GM19043 (cell line): ENCODE data around the gene DMRTA2.

Source experiments
- ATAC-seq: cut with Tn5 transposase; IDR thresholded peaks from one replicate; pipeline ENCODE4 v1.9.1; 2021; ENCODE audit warnings: low read depth; ENCODE audit not compliant: unreplicated experiment

DMRTA2 gene

DNA sequence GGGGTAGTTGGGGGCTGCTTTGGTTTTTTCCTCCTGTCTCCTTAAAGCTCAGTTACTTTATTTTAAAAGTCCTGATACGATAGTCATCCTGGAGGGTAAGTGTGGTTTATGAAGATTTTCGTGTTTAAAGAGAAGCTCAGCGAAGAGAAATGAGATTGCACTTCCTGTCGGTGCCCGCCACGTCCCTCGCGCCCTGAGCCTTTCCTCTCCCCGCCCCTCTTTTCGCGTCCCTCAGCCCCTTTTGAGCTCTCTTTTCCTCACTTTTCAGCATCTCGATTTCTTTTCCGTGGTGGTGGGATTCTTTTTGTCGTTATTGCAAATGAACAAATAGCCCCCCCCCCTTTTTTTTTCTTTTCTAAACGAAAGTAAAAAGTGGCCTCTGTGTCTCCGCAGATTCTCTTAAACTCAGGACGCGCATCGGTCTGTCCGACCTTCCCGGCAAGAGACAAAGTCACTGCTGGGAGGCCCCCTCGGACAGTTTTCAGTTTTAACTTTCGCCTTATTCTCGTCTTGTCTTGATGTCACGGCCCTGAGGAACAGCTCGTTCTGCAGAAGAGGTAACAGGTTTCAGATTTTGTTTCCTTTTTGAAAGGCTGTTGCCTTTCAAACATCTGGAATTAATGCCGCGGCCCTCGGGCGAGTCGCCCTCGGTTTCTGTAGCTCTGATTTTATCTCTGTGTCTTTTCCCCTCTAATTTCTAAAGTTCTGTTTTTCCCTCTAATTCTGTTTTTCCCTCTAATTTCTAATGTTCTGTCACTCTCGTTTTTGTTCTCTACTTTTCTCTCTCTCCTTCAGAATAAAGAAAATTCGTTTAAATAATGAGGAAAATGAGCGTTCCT, 1.0 kb upstream of the DMRTA2 start:
- ATAC-seq = no peak

- no peak for ATAC-seq
Measured at GRCh38 chr1:50423670-50424000, 392 bp upstream of the DMRTA2 start.

DNA sequence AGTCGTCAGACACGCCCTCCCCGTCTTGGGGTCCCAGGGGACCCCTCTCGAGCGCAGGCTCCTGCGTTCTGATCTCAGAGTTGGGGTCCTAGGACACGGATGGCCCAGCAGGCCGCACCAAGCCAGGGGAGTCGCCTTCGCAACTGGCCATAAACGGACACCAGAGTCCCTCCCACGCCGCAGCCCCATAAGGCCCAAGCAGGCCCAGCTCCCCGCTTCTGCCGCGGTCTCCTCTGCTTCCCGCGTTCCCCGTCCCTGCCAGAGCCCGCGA, 633 bp downstream of the DMRTA2 start:
- ATAC-seq = no peak

DNA sequence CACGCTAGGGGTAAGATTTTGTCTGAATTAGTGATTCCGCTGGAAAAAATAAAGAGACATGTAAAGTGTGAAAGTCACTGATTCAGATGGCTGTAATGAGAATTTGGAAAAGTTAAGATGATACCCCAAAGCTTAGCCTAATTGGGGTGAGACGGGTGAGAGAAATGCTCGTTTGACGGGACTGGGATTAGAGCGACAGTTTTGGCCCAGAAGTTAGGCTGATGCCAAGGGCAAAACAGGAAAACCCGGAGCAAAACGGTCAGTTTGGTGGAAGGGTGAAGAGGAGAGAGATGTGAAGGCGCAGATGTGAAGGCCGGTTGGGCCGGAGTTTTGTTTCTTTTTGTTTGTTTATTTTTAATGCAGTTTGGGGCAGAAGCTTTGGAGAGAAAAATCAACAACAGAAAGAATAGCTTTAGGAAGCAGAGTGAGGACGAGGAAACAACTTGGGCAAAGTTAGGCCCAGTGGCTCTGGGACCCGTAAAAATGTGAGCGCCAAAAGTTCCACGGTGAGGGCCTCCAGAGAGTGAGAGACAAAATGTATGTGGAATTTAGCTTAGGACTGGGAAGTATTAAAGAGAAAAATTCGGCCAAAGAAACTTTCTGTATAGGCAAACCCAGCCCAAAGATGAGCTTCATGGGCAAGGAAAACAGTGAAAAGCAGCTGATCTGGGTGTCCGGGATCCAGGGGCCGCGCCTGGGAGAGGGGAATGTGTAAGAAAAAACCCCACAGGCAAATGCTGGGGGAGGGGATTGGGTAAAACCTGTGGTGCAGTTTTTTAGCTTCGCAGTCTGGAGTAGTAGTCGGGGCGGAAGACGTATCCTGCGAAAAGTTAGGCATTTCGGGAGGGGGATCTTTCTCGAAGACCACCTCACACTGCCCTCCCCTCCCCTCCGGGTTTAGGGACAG, 1.2 kb downstream of the DMRTA2 start:
- ATAC-seq = no peak

GRCh38 chr1:50421366-50421748, 1.9 kb downstream of the DMRTA2 start:
- ATAC-seq = no peak

GRCh38 chr1:50420689-50421365, 2.4 kb downstream of the DMRTA2 start:
- ATAC-seq = no peak

DNA sequence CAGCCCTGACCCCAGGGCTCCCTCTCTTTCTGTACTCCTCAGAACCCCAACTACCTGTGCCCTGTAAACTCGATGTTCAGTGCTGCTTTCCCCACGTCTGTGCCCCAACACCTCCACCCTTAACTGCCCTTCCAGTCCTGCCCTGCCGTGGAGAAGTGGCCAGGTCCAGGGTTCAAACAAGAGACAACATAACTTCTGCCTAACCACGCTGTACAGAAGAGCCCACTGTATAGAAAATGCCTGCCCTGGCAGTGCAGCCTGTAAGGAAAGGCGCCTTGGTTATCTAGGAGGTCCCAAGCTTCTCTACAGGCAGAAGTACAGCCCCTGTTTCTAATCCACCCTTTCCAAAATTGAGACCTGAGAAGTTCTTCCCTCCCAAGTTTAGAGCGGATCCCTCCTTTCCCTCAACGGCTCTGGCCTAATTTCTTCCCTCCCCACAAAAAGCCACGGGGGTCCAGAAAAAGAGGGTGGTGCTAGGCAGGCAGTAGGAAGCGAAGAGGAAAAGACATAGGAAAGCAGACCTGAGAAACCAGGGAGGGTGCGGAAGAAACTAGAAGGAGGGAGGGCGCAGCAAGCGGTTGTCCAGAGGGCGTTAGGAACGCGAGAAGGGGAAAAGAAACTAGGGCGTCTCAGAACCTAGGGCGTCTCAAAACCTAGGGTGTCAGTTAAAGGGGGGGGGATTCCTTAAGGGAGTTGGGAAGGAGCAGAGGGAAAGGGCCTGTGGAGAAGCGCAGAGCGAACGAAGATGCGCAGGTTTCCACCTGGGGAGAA, 3.2 kb downstream of the DMRTA2 start:
- no peak for ATAC-seq

DNA sequence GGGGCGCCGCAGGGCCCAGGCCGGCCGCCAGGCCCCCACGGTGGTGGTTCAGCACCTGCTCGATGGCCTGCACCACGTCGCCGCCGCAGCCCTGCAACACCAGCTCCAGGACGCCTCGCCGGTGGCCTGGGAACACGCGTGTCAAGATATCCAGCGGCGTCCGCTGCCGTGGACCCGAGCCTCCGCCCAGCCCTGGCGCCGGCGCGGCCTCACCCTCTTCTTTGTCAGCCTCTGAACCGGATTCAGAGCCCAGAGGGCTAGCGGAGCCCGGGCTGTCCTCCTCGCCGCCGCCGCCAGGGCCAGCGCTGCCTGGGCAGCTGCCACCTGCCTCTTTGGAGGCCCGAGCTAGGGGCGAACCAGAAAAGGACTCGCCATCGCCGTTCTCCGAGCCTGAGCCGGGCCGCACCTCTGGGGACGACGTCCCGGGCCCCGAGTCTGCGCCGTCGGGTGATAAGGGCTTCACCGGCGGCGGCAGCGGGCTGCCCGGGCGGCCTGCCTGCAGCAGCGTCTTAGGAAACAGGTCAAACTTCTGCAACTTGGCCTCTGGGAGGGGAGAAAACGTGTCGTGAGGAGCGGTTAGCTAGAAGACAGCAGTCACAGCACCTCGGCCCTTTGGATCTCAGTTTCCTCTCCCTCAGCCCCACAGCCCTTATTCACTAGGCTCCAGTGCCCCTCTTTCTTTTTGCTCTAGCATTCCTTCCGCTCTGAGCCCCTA, 3.9 kb downstream of the DMRTA2 start:
- no peak for ATAC-seq

- no peak for ATAC-seq
Measured at GRCh38 chr1:50418600-50419109, 4.6 kb downstream of the DMRTA2 start.

DNA sequence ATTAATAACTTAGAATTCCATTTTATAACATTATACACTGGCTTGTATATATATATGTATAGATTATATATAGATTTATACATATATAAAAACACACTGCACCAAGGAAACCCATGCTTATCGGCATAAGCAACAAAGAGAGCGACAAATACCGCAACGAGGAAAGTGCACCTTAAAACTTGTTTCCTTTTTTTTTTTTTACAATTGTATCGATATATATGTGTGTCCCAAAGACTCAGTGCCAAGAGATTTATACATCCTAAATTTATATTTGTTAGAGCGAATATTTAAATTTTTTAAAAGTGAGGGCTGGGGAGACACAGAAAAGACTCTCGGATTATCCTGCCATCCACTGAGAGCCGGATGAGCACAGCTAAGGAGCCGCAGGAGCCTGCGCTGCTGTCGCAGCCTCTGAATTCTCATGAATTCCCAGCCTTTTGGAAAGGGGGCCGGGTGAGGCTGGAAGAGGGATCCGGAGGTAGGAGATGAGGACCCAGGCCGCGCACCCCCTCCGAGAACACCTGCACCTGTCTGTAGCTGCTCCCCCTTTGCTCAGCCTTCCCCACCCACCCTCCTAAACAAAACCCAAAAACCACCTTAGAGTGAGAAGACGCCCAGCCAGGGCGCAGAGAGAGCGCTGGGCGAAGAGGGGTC, 5.2 kb downstream of the DMRTA2 start:
- no peak for ATAC-seq

GRCh38 chr1:50417507-50417906, 5.7 kb downstream of the DMRTA2 start:
- ATAC-seq = no peak

GRCh38 chr1:50416553-50417453, 6.4 kb downstream of the DMRTA2 start:
- ATAC-seq = no peak

DNA sequence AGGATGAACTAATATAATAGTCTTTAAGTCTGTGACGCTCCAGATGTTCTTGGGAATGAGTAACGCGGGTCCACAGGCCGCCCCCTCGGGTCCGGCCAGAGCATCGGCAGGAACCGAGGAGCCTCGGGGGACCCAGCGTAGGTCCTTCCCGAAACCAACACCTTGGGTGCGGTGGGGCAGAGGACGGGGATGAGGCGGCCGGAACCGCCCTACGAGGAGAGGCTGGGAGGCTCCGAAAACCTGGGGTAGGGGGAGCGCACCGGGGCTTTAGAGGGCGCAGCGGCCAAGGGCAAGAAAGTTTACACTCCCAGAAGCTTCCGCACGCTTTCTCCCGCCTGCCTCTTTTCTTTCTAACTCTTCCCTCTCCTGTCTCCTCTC, 7.1 kb downstream of the DMRTA2 start:
- no peak for ATAC-seq

GRCh38 chr1:50415235-50416149, 7.8 kb downstream of the DMRTA2 start:
- ATAC-seq = no peak

- ATAC-seq = no peak
Measured at GRCh38 chr1:50414853-50415234, 8.4 kb downstream of the DMRTA2 start.

DNA sequence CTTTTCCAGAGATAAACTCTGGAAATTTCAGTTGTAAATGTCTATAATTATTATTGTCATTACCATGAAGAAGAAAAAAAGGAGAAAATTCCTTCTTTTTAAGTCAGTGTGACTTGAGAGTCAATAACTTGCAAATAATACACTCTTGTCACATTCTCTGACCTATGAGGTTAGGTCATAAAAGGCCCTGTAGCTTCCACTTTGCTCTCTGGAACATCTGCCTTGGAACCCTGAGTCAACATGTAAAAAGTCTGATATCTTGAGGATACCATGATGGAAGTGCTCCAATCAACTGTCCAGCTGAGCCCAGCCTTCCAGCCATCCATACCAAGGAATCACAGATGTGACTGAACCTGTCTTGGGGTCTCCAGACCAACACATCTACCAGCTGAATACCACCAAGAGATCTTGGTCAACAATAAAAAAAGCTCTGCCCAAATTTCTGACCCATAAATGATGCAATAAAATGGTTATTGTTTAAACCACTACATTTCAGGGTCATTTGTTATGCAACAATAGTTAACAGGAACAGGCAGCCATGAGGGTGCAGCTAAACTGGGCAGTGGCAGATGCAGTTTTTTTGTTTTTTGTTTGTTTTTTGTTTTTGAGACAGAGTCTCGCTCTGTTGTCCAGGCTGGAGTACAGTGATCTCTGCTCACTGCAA, 10.3 kb downstream of the DMRTA2 start:
- ATAC-seq = no peak

DNA sequence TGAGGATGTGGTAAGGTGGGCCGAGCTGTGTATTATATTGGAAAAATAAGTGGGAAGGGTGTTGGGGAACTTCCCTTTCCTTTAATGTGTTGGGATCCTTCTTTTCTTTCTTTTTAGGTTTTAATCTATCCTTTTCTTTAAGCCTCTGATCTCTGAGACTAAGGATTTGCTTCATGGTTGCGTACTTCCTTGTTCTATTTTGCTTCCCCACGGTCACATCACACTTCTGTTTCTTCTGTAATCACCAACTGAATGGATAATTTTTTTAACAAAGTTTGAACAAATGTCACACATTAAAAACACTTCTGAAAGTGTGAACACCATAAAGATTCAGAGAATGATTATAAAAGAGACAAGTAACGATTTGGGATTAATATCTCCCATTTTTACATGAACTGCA, 17.4 kb downstream of the DMRTA2 start:
- ATAC-seq = no peak
